Neuronal stem cell (in vitro differentiated cells): ENCODE results near the gene ALPP.
"Not testable (repeated sequence)": the region's sequence is repeated elsewhere in the genome, so short reads cannot be mapped to it uniquely, and the experiment has no call there.

Experiments used
- DNase-seq: peaks from one replicate; pipeline ENCODE4 v3.0.0-alpha.2; 2013; ENCODE audit warnings: low spot score
- H2AFZ ChIP-seq: one replicate; pipeline ENCODE4 v1.6.1; 2013; ENCODE audit warnings: mild to moderate bottlenecking, low read length, inconsistent platforms
- H2AK5ac ChIP-seq: 2 replicates; pipeline ENCODE4 v1.6.1; 2013; ENCODE audit warnings: low read depth, mild to moderate bottlenecking, inconsistent platforms, low read length, moderate library complexity, mixed read lengths
- H2BK120ac ChIP-seq: 2 replicates; pipeline ENCODE4 v1.6.1; 2013; ENCODE audit warnings: low read depth, mild to moderate bottlenecking, inconsistent platforms, low read length, moderate library complexity, mixed read lengths
- H2BK12ac ChIP-seq: one replicate; pipeline ENCODE4 v1.6.1; 2013; ENCODE audit warnings: low read length, inconsistent platforms
- H2BK15ac ChIP-seq: 2 replicates; pipeline ENCODE4 v1.6.1; 2013; ENCODE audit warnings: mild to moderate bottlenecking, low read length, inconsistent platforms, mixed read lengths
- H2BK5ac ChIP-seq: one replicate; pipeline ENCODE4 v1.6.1; 2013; ENCODE audit warnings: inconsistent platforms, mild to moderate bottlenecking, low read length, moderate library complexity
- H3K14ac ChIP-seq: one replicate; pipeline ENCODE4 v1.6.1; 2013; ENCODE audit warnings: low read length, inconsistent platforms
- H3K18ac ChIP-seq: 2 replicates; pipeline ENCODE4 v1.6.1; 2013; ENCODE audit warnings: low read length, inconsistent platforms
- H3K23ac ChIP-seq: 2 replicates; pipeline ENCODE4 v1.6.1; 2013; ENCODE audit warnings: low read depth, mild to moderate bottlenecking, mixed read lengths, low read length, inconsistent platforms; ENCODE audit not compliant: poor library complexity
- H3K27ac ChIP-seq: replicated peaks from 3 replicates; pipeline ENCODE4 v1.5.1; 2013; ENCODE audit warnings: low read length, inconsistent platforms
- H3K27me3 ChIP-seq, 3 experiments: 2 replicates each; pipeline ENCODE4 v1.6.1; 2013; ENCODE audit warnings: low read length in 3 of 3, mild to moderate bottlenecking in 2 of 3, inconsistent platforms in 1 of 3, low read depth in 1 of 3, mixed read lengths in 1 of 3, moderate library complexity in 1 of 3; ENCODE audit not compliant: control insufficient read depth in 3 of 3, insufficient read depth in 3 of 3
- H3K36me3 ChIP-seq, 2 donors: replicated peaks in 1 of 2; 2 replicates each; pipeline ENCODE4 v1.6.1; 2013; ENCODE audit warnings: low read length in 2 of 2; ENCODE audit not compliant: control insufficient read depth in 2 of 2, insufficient read depth in 2 of 2
- H3K4ac ChIP-seq: 2 replicates; pipeline ENCODE4 v1.6.1; 2013; ENCODE audit warnings: inconsistent platforms, mild to moderate bottlenecking, low read length, moderate library complexity
- H3K4me1 ChIP-seq, 2 donors: 1 replicate in 1 of 2; 2 replicates in 1 of 2; pipeline ENCODE4 v1.6.1; 2013; ENCODE audit warnings: low read length in 2 of 2, low read depth in 1 of 2; ENCODE audit not compliant: control insufficient read depth in 2 of 2, insufficient read depth in 1 of 2
- H3K4me2 ChIP-seq: one replicate; pipeline ENCODE4 v1.6.1; 2013; ENCODE audit warnings: mild to moderate bottlenecking, low read length, inconsistent platforms; ENCODE audit not compliant: insufficient read depth, poor library complexity, severe bottlenecking
- H3K4me3 ChIP-seq, 2 donors: 2 replicates each; pipeline ENCODE4 v1.5.1; 2013; ENCODE audit warnings: low read length in 2 of 2, mild to moderate bottlenecking in 2 of 2, inconsistent platforms in 1 of 2, moderate library complexity in 1 of 2
- H3K79me1 ChIP-seq: one replicate; pipeline ENCODE4 v1.6.1; 2013; ENCODE audit warnings: low read depth, mild to moderate bottlenecking, inconsistent platforms, low read length, moderate library complexity
- H3K9ac ChIP-seq: one replicate; pipeline ENCODE4 v1.6.1; 2013; ENCODE audit warnings: mild to moderate bottlenecking, low read depth, low read length, inconsistent platforms; ENCODE audit not compliant: poor library complexity
- H3K9me3 ChIP-seq, 2 donors: replicated peaks in 1 of 2; 2 replicates each; pipeline versions ENCODE3 to v1.6.1; 2013; ENCODE audit warnings: low read length in 2 of 2, mild to moderate bottlenecking in 2 of 2, inconsistent platforms in 1 of 2, low read depth in 1 of 2, mixed read lengths in 1 of 2, moderate library complexity in 1 of 2; ENCODE audit not compliant: control insufficient read depth in 2 of 2, insufficient read depth in 1 of 2
- H4K8ac ChIP-seq: one replicate; pipeline ENCODE4 v1.6.1; 2013; ENCODE audit warnings: low read depth, mild to moderate bottlenecking, inconsistent platforms, low read length, moderate library complexity
- H4K91ac ChIP-seq: one replicate; pipeline ENCODE4 v1.6.1; 2013; ENCODE audit warnings: low read length, low read depth, mild to moderate bottlenecking, inconsistent platforms; ENCODE audit not compliant: poor library complexity
- WGBS, 2 donors: extraction: QIAGEN DNeasy Blood & Tissue Kit; methylation state at CpG; one replicate each; pipeline ENCODE4 v1.1.7; 2013; ENCODE audit warnings: missing lambda C conversion rate in 2 of 2, mixed read lengths in 1 of 2; ENCODE audit not compliant: insufficient read length in 2 of 2, insufficient replicate concordance in 1 of 2; ENCODE audit errors: extremely low coverage in 2 of 2; 5-methylcytosine and 5-hydroxymethylcytosine counted together

Gene ALPP

GRCh38 chr2:232362174-232362900, 16.2 kb upstream of the ALPP start:
- H3K23ac ChIP-seq, result no peak overlapping the region
- no peak overlapping the region for H3K14ac ChIP-seq
- no peaks in the 10 kb centered on the region for H3K27me3 ChIP-seq
- no peak overlapping the region for H2BK15ac ChIP-seq
- no peak overlapping the region for H3K27ac ChIP-seq
- no peaks in the 10 kb centered on the region for H3K9me3 ChIP-seq
- no peak overlapping the region for H2AK5ac ChIP-seq
- no peak for DNase-seq
- H3K4ac ChIP-seq, result no peak overlapping the region
- H3K79me1 ChIP-seq, result no peaks in the 10 kb centered on the region
- no peak overlapping the region for H2BK120ac ChIP-seq
- H2AFZ ChIP-seq, result no peak overlapping the region
- no peaks in the 10 kb centered on the region for H3K36me3 ChIP-seq
- peak overlapping the region in 1 of 2 donors; percentile 54 for H3K4me3 ChIP-seq
- no peak overlapping the region for H3K9ac ChIP-seq
- no CpG with 5 or more reads among the region's 8 CpGs for WGBS, 2 donors
- H4K91ac ChIP-seq, result no peak overlapping the region
- H4K8ac ChIP-seq, result no peak overlapping the region
- no peaks in the 10 kb centered on the region for H3K4me1 ChIP-seq
- no peak overlapping the region for H3K4me2 ChIP-seq
- peak overlapping the region; percentile 33 for H3K18ac ChIP-seq
- no peak overlapping the region for H2BK12ac ChIP-seq
- H2BK5ac ChIP-seq, result no peak overlapping the region

- H2BK5ac ChIP-seq, result peak overlapping the region; percentile 75
- H3K36me3 ChIP-seq, H3K9ac ChIP-seq, H3K4me3 ChIP-seq, H3K27ac ChIP-seq, H2BK120ac ChIP-seq, H3K4ac ChIP-seq, H3K4me2 ChIP-seq, H3K9me3 ChIP-seq, H3K27me3 ChIP-seq, H2BK12ac ChIP-seq, H3K79me1 ChIP-seq, H3K4me1 ChIP-seq, DNase-seq, H2BK15ac ChIP-seq, H4K91ac ChIP-seq, H3K23ac ChIP-seq, H4K8ac ChIP-seq: not testable (repeated sequence)
- H3K18ac ChIP-seq, result peak overlapping the region; percentile 17
- peak overlapping the region; percentile 82 for H3K14ac ChIP-seq
- peak overlapping the region; percentile 63 for H2AK5ac ChIP-seq
- peak overlapping the region; percentile 45 for H2AFZ ChIP-seq
- no CpG with 5 or more reads among the region's 12 CpGs for WGBS, 2 donors
Observed at GRCh38 chr2:232363064-232363783, 15.3 kb upstream of the ALPP start.

- Histone ChIP-seq H2BK12ac (no peak overlapping the region), H2BK15ac (no peak overlapping the region), H2BK120ac (no peak overlapping the region), H3K4me3 (no peak overlapping the region), H4K91ac (no peak overlapping the region), H3K4ac (no peak overlapping the region), H3K18ac (no peak overlapping the region), H3K79me1 (no peaks in the 10 kb centered on the region), H3K9me3 (no peaks in the 10 kb centered on the region), H3K27ac (no peak overlapping the region), H3K36me3 (no peaks in the 10 kb centered on the region), H2AK5ac (peak overlapping the region; percentile 63), H3K9ac (no peak overlapping the region), H3K4me1 (no peaks in the 10 kb centered on the region), H2BK5ac (peak overlapping the region; percentile 75), H3K4me2 (no peak overlapping the region), H4K8ac (no peak overlapping the region), H3K14ac (peak overlapping the region; percentile 82), H2AFZ (peak overlapping the region; percentile 45), H3K23ac (peak overlapping the region; percentile 55), H3K27me3 (peaks cover 0 to 2% (median 0%) of the 10 kb centered on the region in 3 experiments)
- no CpG with 5 or more reads among the region's 14 CpGs for WGBS, 2 donors
- no peak for DNase-seq
Observed at GRCh38 chr2:232363784-232364615, 14.6 kb upstream of the ALPP start.
